Measurements from ENCODE around the gene SCAP.
"Not testable (repeated sequence)": the region's sequence is repeated elsewhere in the genome, so short reads cannot be mapped to it uniquely, and the experiment has no call there.

The SCAP gene

GRCh38 chr3:47480267-47480666 lies 4.5 kb upstream of the SCAP start:
- DNase-seq (ENCODE audit: low spot score): not testable (repeated sequence)

- DNase-seq (ENCODE audit: low spot score): no peak
These were observed 4.1 kb upstream of the SCAP start for GRCh38 chr3:47479826-47480160.

- DNase-seq (ENCODE audit: low spot score): no peak
These were observed 2.3 kb upstream of the SCAP start for GRCh38 chr3:47478022-47478421.

- no peak for DNase-seq (ENCODE audit: low spot score)
These were observed 981 bp upstream of the SCAP start for GRCh38 chr3:47476644-47477199.

- no peak for DNase-seq (ENCODE audit: low spot score)
These were observed 537 bp upstream of the SCAP start for GRCh38 chr3:47476330-47476626.

- DNase-seq (ENCODE audit: low spot score): peak; percentile 57
These were observed 642 bp downstream of the SCAP start for GRCh38 chr3:47475029-47475569.

- DNase-seq (ENCODE audit: low spot score): no peak
These were observed 2.4 kb downstream of the SCAP start for GRCh38 chr3:47473391-47473790.

- no peak for DNase-seq (ENCODE audit: low spot score)
These were observed 6.1 kb downstream of the SCAP start for GRCh38 chr3:47469616-47470015.

GRCh38 chr3:47468315-47468714 lies 7.4 kb downstream of the SCAP start:
- not testable (repeated sequence) for DNase-seq (ENCODE audit: low spot score)

- DNase-seq (ENCODE audit: low spot score): no peak
These were observed 11.2 kb downstream of the SCAP start for GRCh38 chr3:47464588-47464987.

- DNase-seq (ENCODE audit: low spot score): not testable (repeated sequence)
These were observed 16.1 kb downstream of the SCAP start for GRCh38 chr3:47459534-47460085.

- no peak for DNase-seq (ENCODE audit: low spot score)
These were observed 18.8 kb downstream of the SCAP start for GRCh38 chr3:47456984-47457383.

GRCh38 chr3:47455806-47456452 lies 19.8 kb downstream of the SCAP start:
- DNase-seq (ENCODE audit: low spot score): no peak

- no peak for DNase-seq (ENCODE audit: low spot score)
These were observed 23.1 kb downstream of the SCAP start for GRCh38 chr3:47452453-47453215.

- no peak for DNase-seq (ENCODE audit: low spot score)
These were observed 31.6 kb downstream of the SCAP start for GRCh38 chr3:47444103-47444502.

GRCh38 chr3:47443611-47443995 lies 32.1 kb downstream of the SCAP start:
- DNase-seq (ENCODE audit: low spot score): peak; percentile 37

GRCh38 chr3:47441796-47442551 lies 33.8 kb downstream of the SCAP start:
- DNase-seq (ENCODE audit: low spot score): peak; percentile 13

- peak; percentile 43 for DNase-seq (ENCODE audit: low spot score)
These were observed 35.6 kb downstream of the SCAP start for GRCh38 chr3:47440131-47440530.

GRCh38 chr3:47436180-47436579 lies 39.6 kb downstream of the SCAP start:
- peak; percentile 10 for DNase-seq (ENCODE audit: low spot score)

GRCh38 chr3:47434849-47435248 lies 40.9 kb downstream of the SCAP start:
- peak; percentile 20 for DNase-seq (ENCODE audit: low spot score)

- peak; percentile 21 for DNase-seq (ENCODE audit: low spot score)
These were observed 41.9 kb downstream of the SCAP start for GRCh38 chr3:47433796-47434195.

- peak; percentile 29 for DNase-seq (ENCODE audit: low spot score)
These were observed 43.1 kb downstream of the SCAP start for GRCh38 chr3:47432673-47433072.
